ENCODE measurements around the gene SIX1.

The SIX1 gene

DNA sequence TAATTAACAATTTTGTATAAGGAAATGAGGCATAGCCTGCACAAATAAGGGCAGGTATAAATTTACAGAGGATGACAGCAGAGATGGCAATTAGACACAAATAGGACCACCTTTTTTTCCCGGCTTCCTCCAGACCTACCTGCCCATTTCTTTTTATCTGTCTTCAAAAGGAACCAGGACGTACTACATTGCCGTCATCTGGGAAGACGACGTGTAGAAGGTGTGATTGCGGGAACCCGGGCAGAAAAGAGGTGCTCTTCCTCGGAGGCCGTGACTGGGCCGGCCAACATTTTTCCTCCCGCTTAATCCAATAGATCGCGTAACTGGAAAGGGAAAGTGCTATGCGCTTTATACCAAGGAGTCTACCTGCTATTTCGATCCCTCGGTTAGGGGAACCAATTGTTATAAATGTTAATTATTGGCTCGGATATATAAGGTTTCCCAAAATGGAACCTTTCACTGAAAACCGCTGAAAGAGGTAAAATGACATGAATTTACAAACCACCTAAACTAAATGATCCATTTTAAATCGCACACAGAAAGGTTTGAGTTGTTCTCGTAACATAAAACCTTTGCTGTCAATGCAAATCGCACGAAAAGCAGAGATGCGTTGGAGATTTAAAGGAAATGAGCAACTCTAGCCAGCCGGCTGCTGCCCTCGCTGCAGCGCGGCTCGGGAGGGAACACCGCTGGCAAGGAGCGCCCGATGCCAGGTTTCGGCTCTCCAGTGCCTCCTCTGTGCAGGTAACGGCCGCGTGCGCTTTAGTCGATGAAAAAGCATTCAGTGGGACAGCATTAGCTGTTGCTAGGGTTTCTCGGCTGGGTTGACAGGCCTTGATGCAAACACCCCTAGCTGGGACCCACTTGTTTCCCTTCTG is 2.8 kb upstream of the SIX1 start:
- TF ChIP-seq CTCF (IDR thresholded peaks at IDR 0.05; ENCODE audit: borderline replicate concordance, control extremely low read depth, extremely low read depth, insufficient read depth, missing control alignments), result no peak
- no peak for DNase-seq (ENCODE audit: low spot score)
- in situ Hi-C loops (cut with MboI; ENCODE audit: low sequenced_read_pairs, unreplicated experiment), result no loop called here

- TF ChIP-seq CTCF (IDR thresholded peaks at IDR 0.05; ENCODE audit: borderline replicate concordance, control extremely low read depth, extremely low read depth, insufficient read depth, missing control alignments), result no peak
- no peak for DNase-seq (ENCODE audit: low spot score)
- in situ Hi-C loops (cut with MboI; ENCODE audit: low sequenced_read_pairs, unreplicated experiment), result no loop called here
These were observed 2.0 kb upstream of the SIX1 start for GRCh38 chr14:60651086-60651795.

GRCh38 chr14:60650373-60650961 is 1.2 kb upstream of the SIX1 start:
- in situ Hi-C loops (cut with MboI; ENCODE audit: low sequenced_read_pairs, unreplicated experiment), result no loop called here
- DNase-seq (ENCODE audit: low spot score), result no peak
- TF ChIP-seq CTCF (IDR thresholded peaks at IDR 0.05; ENCODE audit: borderline replicate concordance, control extremely low read depth, extremely low read depth, insufficient read depth, missing control alignments), result no peak

GRCh38 chr14:60649875-60650372 is 647 bp upstream of the SIX1 start:
- in situ Hi-C loops (cut with MboI; ENCODE audit: low sequenced_read_pairs, unreplicated experiment), result no loop called here
- no peak for DNase-seq (ENCODE audit: low spot score)
- TF ChIP-seq CTCF (IDR thresholded peaks at IDR 0.05; ENCODE audit: borderline replicate concordance, control extremely low read depth, extremely low read depth, insufficient read depth, missing control alignments), result no peak

DNA sequence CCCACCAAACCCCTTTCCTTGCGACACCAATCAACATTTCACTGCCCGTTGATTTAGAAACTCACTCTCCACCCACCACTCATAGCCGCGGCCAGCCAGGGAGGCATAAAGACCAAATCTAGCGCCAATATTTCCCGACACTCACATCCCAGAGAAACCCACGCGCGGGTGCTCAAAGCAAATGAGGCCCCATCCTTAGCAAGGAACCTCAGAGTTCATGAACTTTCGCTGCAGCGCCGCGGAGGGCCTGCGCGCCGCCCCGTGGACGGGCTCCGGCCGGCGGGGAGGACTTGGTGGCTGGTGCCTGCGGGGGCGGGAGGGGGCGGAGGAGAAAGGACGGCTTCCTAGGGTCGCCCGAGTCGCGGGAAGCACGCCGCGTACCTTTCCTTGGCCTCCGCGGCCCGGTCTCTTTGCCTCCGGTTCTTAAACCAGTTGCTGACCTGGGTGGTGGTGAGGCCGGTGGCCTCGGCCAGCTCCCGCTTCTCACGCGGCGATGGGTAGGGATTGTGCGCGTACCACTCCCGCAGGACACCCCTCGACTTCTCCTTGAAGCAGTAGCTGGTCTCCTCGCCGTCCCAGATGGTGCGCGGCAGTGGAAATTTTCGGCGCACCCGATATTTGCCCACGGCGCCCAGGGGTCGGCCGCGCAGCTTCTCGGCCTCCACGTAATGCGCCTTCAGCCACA is 886 bp downstream of the SIX1 start:
- in situ Hi-C loops (cut with MboI; ENCODE audit: low sequenced_read_pairs, unreplicated experiment), result no loop called here
- TF ChIP-seq CTCF (IDR thresholded peaks at IDR 0.05; ENCODE audit: borderline replicate concordance, control extremely low read depth, extremely low read depth, insufficient read depth, missing control alignments), result no peak
- no peak for DNase-seq (ENCODE audit: low spot score)

DNA sequence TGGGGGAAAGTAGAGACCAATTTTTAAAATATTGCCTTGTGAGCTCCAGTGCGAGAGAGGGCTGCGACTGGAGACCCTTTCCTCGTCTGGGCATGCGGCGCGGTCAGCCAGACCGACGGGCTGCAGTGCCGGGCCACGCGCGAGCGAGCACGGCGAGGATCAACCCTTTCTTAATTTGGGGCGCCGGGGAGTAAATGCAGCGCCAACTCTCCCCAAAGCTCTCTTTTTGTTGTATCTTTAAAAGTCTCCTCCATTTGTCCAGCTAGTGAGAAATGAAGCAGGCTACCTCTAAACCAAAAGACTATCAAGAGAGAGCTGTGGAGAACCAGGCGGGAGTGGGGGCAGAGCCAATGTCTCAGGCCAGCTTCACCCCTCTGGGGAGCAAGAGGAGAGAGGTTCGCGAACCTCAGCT is 1.4 kb downstream of the SIX1 start:
- in situ Hi-C loops (cut with MboI; ENCODE audit: low sequenced_read_pairs, unreplicated experiment), result no loop called here
- no peak for TF ChIP-seq CTCF (IDR thresholded peaks at IDR 0.05; ENCODE audit: borderline replicate concordance, control extremely low read depth, extremely low read depth, insufficient read depth, missing control alignments)
- no peak for DNase-seq (ENCODE audit: low spot score)

Measured in GM13976 (cell line).